D721Med (cell line): ENCODE data around the gene MUC6.

Experiments used
- DNase-seq: peaks from one replicate; pipeline ENCODE4 v3.0.0; 2011; ENCODE audit warnings: low spot score; ENCODE audit not compliant: insufficient read length
- FAIRE-seq: peaks from 2 replicates; lab custom pipeline; 2011; peaks lifted over from hg19 to GRCh38; lab: Jason Lieb, UNC
- CTCF ChIP-seq: IDR thresholded peaks from 2 replicates; pipeline ENCODE4 v1.5.1; 2012; ENCODE audit warnings: mild to moderate bottlenecking, control low read depth; ENCODE audit not compliant: insufficient read depth; ENCODE audit errors: missing control alignments

Gene MUC6

DNA sequence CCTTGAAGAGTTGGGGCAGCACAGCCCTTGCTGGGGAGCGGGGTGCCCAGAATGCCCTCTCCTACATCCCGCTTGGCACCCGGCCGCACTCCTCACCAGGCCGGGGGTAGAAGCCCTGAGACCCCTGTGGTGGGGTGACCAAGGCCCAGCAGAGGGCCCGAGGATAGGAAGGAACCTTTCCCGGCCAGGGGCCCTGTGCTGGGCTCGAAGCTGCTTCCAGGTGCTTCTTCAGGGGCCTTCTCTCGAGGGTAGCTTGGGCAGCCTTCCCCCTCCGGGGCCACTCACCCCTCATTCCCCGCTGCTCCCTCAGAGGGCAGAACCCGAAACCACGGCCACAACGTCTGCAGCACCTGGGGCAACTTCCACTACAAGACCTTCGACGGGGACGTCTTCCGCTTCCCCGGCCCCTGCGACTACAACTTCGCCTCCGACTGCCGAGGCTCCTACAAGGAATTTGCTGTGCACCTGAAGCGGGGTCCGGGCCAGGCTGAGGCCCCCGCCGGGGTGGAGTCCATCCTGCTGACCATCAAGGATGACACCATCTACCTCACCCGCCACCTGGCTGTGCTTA, 38.9 kb upstream of the MUC6 start:
- TF ChIP-seq CTCF: no peak
- no peak for FAIRE-seq
- no peak for DNase-seq

DNA sequence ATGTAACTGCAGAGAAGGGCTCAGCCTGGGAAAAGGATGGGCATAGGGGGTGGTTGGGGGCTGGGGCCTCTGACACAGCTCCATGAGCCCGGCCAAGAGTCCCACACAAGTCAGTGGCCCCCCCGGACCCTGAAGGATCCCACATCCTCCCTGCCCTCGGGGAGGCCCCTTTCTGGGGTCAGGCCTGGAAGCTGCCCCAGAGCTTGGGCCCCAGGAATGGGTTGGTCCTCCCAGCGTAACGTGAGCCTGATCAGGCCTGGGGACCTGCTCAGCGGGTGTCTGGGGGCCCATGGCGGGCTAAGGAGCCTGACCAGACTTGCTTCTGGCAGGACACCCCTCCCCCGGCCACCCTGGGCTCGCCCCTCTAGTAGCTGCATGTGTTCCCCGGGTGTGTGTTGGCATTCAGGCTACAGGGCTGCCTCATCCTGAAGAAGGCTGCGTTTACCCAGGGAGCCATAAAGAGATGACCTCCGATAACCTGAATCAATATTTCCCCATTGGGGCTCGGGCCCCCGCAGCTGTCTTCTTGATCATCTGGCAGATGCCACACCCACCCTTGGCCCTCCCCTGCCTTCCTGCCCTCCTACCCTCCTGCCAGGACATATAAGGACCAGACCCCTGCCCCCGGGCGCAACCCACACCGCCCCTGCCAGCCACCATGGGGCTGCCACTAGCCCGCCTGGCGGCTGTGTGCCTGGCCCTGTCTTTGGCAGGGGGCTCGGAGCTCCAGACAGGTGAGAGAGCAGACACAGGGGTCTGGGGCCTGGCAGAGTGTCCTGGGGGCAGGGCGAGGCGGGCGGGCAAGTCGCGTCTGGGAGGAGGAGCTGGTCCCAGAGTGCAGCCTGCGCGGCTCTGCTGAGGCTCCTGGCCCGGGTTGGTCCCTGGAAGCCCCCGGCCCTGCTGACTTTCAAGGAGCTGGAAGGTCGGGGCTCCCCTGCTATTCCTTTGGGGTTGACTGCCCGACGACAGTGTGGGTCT, 38.0 kb upstream of the MUC6 start, which contains the start of gene MUC2:
TSS of gene MUC2 (plus strand) at position 631 of the 978 bp plus-strand sequence.
- FAIRE-seq (no peak), DNase-seq (no peak)

GRCh38 chr11:1073851-1074243, 37.3 kb upstream of the MUC6 start:
- FAIRE-seq (no peak), DNase-seq (no peak)
- no peak for TF ChIP-seq CTCF

More for the DNA sequence above, 38.0 kb upstream of the MUC6 start, which contains the start of gene MUC2:
- no peak for TF ChIP-seq CTCF

- DNase-seq (no peak), FAIRE-seq (no peak)
Measured at GRCh38 chr11:1073261-1073724, 36.8 kb upstream of the MUC6 start.

GRCh38 chr11:1072821-1073231, 36.3 kb upstream of the MUC6 start:
- FAIRE-seq (no peak), DNase-seq (no peak)
- no peak for TF ChIP-seq CTCF

More at GRCh38 chr11:1073261-1073724, 36.8 kb upstream of the MUC6 start:
- TF ChIP-seq CTCF: no peak

DNA sequence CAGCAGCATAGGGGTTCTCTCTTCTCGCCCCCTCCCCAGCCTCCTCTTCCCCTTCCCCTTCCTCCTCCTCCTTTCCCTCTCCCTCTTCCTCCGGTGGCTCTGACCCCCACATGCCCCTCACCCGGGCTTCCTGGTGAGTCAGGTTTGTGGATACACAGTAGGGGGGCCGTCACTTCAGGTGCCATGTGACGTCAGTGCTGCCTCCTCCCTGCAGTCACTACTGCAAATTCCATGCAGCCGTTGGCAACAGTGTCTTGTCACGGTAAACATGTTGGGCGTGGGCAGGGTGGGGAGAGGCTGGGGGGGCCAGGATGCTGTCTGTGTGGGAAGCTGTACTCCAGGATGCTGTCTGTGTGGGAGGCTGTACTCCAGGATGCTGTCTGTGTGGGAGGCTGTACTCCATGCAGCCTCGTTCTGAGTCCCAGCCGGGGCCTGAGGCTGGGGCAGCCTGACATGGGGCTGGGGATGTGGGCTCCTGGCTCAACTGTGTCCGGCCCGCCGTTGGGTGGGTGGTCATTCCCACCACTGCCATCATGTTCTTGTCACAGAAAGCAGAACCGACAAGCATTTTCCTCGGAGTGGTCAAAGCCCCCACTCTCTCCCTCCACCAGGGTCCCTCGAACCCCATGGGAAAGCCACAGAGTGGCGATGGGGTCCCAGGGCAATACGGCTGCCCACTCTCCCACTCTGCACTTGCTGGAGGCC, 35.8 kb upstream of the MUC6 start:
- FAIRE-seq: no peak
- no peak for DNase-seq
- no peak for TF ChIP-seq CTCF
